Activated CD4-positive, CD25-positive, alpha-beta regulatory T cell treated with anti-CD3 and anti-CD28 coated beads, Interleukin-2, amount 50 U/mL, for 24 hours (primary cell): Measurements from ENCODE around the gene ZNF283.
A peak's percentile ranks its signal among the peaks of the same experiment; 100 is the strongest.

Experiments used
- ATAC-seq, 2 donors: fragments of 150-1000 bp; cut with Tn5 transposase; one replicate each; pipeline ENCODE4 v1.10.0; 2021; ENCODE audit warnings: mild to moderate bottlenecking in 1 of 2, moderate library complexity in 1 of 2

The ZNF283 gene

GRCh38 chr19:43826787-43827754, at the start of gene ZNF283:
TSS of gene ZNF283 (plus strand) at chr19:43827321. CDS start at chr19:43833505, 6,184 bp downstream.
- ATAC-seq: peak; percentile 97 to 98

DNA sequence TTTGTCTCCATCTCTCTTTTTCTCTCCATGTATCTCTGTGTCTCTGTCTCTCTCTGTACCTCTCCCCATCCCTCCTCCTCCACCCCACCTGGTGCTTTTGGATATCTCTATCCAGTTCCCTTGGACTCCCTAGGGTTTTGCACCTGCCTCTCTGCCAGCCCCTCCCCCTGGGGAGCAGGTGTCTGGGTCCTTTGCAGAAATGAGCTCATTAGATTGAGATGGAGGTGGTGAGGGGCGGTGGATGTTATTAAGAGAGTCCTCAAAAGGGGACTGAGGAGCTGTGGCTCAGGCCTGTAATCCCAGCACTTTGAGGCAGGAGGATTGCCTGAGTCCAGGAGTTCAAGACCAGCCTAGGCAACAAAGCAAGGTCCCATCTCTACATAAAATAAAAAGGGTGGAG, 48.5 kb upstream of the ZNF283 start:
- no peak for ATAC-seq

GRCh38 chr19:43779147-43779819, 47.8 kb upstream of the ZNF283 start:
- no peak for ATAC-seq

GRCh38 chr19:43779820-43780219, 47.3 kb upstream of the ZNF283 start:
- no peak for ATAC-seq

GRCh38 chr19:43780706-43781525, 46.2 kb upstream of the ZNF283 start, which contains the start of gene KCNN4:
TSS of gene KCNN4 (minus strand) at chr19:43780973. CDS start at chr19:43780861, 112 bp downstream.
- ATAC-seq: peak; percentile 74 to 78

DNA sequence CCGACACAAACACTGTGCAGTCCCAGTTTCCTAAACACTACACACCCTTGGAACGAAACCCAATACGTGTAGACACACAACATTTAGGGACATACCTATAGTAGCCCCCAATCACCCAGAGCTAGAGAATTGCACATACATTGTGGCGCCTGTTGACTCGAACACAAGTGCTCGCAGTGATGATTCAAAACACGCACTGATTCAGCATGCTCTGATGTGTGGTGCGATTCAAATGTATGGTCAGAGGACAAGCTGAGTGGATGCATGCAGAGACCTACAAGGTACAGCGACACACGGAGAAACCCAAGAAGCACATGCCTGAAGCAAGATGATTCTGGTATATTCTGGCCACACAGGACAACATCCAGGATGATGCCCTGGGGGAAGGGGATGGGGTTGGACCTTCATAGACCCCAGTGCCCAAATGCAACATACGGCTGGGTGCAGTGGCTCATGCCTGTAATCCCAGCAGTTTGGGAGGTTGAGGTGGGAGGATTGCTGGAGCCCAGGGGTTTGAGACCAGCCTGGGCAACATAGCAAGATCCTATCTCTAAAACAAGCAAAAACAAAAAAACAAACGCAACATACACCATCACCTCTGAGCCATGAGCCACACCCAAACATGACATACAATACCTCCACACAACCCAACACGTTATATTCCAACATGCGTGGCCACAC, 45.4 kb upstream of the ZNF283 start:
- peak; percentile 35 to 41 for ATAC-seq

GRCh38 chr19:43782311-43782660, 44.8 kb upstream of the ZNF283 start:
- ATAC-seq: no peak

DNA sequence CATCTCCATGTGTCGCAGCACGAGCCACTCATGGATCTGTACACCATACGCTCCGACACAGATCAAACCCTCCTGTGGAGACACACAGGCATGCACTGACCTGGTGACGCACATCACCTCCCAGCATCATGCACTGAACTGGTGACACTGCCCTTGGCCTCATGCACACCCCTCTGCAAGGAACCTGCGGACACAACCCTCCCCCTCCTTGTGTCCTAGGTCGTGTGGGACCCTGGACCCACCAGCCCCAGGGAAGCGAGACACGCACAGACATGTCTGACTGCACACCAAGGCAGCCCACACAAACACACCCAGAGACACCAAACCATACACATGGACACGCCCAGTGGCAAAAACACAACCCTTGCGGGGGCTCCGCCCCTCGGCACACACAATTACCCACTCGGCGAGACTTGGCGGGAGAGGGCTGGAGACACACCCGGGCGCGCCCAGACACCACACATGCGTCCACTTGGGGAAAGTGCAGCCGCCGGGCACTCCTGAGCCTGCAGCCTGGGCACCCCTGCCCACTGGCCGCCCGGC, 44.4 kb upstream of the ZNF283 start:
- no peak for ATAC-seq

DNA sequence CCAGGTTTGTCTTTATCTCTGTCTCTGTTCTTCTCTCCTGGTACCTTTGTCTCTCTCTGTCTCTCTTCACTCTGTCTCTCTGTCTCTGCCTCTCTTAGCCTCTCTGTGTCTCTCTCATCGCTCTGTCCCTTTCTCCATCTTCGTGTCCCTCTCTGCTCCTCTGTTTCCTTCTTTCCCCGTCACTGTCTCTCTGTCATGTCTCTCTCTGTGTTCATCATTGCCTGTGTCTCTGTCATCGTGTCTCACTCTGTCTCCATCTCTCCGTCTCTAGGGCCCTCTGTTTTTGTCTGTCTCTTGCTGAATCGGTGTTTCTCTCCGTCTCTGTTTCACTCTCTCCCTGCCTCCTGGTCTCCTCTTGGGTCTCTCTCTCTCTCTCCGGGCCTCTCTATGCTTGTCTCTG, 43.5 kb upstream of the ZNF283 start:
- ATAC-seq: no peak

DNA sequence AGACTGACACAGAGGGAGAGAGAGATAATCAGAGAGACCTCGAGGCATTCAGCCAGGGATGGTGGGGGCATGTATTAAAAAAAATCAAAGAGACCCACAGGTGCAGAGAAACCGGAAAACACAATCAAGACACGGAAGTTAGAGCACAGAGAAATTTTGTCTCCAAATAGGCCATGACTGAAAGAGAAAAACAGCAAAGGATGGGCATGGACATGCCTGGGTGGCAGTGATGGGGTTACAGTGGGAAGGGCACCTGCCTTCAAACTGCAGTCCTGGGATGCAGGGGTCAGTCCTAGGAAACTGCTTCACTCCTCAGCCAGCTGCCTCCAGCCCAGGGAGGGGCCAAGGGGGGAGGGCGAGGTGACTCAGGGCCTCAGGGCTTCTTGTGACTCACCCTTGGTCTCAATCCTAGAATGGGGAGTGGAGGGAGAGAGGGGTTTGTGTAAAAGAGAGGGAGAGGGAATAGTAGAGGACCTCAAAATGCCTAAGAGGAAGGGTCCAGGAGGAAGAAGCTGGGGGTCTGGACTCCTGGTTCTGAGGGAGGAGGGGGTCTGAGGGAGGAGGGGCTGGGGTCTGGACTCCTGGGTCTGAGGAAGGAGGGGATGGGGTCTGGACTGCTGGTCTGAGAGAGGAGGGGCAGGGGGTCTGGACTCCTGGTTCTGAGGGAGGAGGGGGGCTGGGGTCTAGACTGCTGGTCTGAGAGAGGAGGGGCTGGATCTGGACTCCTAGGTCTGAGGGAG, 42.7 kb upstream of the ZNF283 start:
- peak; percentile 25 to 29 for ATAC-seq

GRCh38 chr19:43784981-43785808, 41.9 kb upstream of the ZNF283 start:
- no peak for ATAC-seq

DNA sequence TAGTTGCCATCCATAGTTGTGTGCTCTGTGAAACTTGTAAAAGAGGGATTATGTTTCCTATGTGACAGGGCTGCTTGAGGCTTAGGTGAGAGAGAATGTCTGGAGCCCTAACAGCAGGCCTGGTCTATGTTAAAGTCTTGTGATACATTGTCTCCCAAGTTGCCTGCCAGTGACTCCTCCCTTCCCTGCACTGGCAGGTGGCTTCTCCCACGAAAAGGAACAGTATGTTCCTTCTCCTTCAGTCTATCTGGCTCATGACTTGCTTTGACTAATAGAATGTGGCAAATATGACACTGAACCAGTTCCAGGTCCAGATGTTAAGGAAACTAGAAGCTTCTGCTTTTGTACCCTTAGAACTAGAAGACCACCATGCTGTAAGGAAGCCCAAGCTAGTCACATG, 40.5 kb upstream of the ZNF283 start:
- no peak for ATAC-seq

DNA sequence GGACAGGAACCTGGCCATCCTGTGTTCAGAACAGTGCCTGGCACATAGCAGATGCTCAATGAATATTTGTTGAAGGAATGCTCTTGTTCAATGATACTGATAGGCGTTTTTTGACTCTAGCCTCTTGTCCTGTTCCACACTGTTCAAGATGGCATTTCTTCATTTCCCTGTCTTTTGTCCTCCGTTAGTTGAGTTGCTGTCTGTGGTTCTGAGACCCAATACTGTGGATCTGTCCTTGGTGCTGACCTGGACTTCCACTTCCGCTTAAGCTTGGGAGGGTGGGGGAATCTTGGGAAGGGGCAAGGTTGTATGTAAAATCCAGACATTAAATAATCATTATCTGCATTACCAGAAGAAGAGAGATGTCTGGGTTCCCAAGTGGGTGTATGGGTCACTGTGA, 38.1 kb upstream of the ZNF283 start:
- no peak for ATAC-seq

DNA sequence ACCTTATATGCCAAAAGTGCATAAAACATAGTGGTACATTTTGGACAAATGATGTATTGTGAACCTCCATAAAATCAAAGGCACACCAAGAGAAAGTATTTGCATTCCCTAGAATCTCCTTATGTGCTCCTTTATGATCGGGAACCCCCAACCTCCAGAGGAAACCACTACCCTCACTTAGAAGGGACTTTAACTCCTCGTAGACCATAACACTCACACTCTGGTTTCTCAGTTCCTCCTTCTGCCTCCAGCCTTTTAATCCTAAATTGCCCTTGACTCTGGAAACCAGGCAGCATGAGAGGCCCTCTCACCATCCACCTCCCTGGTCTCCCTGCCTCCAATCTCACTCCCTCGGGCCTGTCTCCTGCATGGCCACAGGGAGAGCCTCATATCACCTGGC, 36.5 kb upstream of the ZNF283 start:
- no peak for ATAC-seq

DNA sequence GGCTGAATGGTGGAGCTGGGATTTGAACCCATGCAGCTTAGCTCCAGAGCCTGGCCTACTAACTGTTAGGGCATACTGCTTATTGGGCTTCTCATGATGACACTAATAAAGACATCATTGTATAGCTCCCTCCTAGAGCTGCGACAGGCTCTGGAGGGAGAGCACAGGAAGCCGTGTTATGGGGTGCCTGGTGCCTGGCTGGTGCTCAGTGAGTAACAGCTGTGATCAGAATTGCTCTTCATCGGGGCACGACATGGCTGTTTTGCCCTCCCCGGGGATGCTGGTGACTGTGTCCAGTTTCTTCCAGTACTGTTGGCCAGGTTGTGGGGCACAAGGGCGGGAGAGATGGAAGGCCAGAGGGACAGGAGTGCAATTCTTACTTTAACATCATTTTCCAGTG, 30.0 kb upstream of the ZNF283 start:
- ATAC-seq: no peak

DNA sequence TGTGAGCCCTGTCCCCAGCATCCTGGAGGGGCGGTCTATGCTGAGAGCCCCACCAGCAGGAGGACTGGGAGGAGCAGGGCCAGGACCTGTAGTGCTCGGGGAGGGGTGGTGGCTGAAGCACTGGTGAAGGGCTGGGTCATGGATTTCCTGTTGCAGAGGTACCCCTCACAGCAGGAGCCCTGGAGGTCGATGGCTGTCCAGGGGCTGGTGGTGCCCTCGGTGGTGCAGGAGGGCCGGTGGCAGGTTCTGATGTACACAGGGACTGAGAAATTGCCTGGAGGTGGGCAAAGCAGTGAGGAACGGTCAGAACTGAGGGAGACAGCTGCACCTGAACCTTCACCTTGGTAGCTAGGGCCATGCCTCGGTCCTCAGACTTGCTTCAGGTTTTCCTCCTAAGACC, 29.6 kb upstream of the ZNF283 start:
- ATAC-seq: no peak

DNA sequence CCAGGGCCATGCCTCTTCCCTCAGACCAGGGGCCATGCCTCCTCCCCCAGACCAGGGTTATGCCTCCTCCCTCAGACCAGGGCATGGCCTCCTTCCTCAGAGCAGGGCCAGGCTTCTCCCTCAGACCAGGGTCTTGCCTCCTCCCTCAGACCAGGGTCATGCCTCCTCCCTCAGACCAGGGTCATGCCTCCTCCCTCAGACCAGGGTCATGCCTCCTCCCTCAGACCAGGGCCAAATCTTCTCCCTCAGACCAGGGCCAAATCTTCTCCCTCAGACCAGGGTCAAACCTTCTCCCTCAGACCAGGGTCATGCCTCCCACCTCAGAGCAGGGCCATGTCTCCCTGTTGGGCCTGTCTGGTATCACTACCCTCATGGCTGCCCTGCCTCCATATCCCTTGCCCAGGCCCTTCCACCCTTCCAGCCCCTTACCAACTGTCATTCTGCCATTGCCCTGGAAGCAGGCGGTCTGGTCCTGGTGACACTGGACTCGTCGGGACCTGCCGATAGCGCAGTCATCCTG, 29.0 kb upstream of the ZNF283 start:
- no peak for ATAC-seq

- peak; percentile 81 to 86 for ATAC-seq
These were observed 28.3 kb upstream of the ZNF283 start for GRCh38 chr19:43798546-43799409.

- no peak for ATAC-seq
These were observed 27.5 kb upstream of the ZNF283 start for GRCh38 chr19:43799502-43800142.
